Osteoblast (primary cell): ENCODE results near the gene CD163. TPM values are rescaled to one million over a fixed set of nuclear protein-coding genes. Genes with fewer than 3 reads are reported as not detected.

Experiments used
- DNase-seq: peaks from one replicate; pipeline ENCODE4 v3.0.0; 2011; ENCODE audit warnings: low spot score, mixed read lengths; ENCODE audit not compliant: insufficient read length; ENCODE audit errors: missing footprints
- H2AFZ ChIP-seq: 2 replicates; pipeline ENCODE4 v1.6.0; 2011; ENCODE audit warnings: mild to moderate bottlenecking, low read length
- H3K27ac ChIP-seq: 2 replicates; pipeline ENCODE4 v1.5.1; 2011; ENCODE audit warnings: mild to moderate bottlenecking, low read depth, low read length, moderate library complexity
- H3K27me3 ChIP-seq: 2 replicates; pipeline ENCODE4 v1.6.0; 2012; ENCODE audit warnings: mild to moderate bottlenecking, control low read depth, inconsistent platforms, low read length, moderate library complexity; ENCODE audit not compliant: insufficient read depth
- H3K36me3 ChIP-seq: 2 replicates; pipeline ENCODE4 v1.5.1; 2011; ENCODE audit warnings: mild to moderate bottlenecking, low read length, control low read depth, moderate library complexity; ENCODE audit not compliant: insufficient read depth
- H3K4me1 ChIP-seq: 2 replicates; pipeline ENCODE4 v1.5.1; 2011; ENCODE audit warnings: mild to moderate bottlenecking, low read length, control low read depth, moderate library complexity; ENCODE audit not compliant: insufficient read depth
- H3K4me2 ChIP-seq: 2 replicates; pipeline ENCODE4 v1.6.0; 2011; ENCODE audit warnings: mild to moderate bottlenecking, low read length; ENCODE audit not compliant: insufficient read depth
- H3K4me3 ChIP-seq: fragments of 200-600 bp; sonication (generic); 3 replicates; pipeline ENCODE4 v1.5.1; 2012; ENCODE audit warnings: mild to moderate bottlenecking, low read length, inconsistent platforms; ENCODE audit not compliant: insufficient read depth
- H3K79me2 ChIP-seq: 2 replicates; pipeline ENCODE4 v1.6.0; 2012; ENCODE audit warnings: mild to moderate bottlenecking, low read length, control low read depth, inconsistent platforms; ENCODE audit not compliant: insufficient read depth
- H3K9me3 ChIP-seq: 2 replicates; pipeline ENCODE4 v1.5.1; 2011; ENCODE audit warnings: low read depth, low read length, control low read depth
- H4K20me1 ChIP-seq: 2 replicates; pipeline ENCODE4 v1.6.0; 2012; ENCODE audit warnings: mild to moderate bottlenecking, low read length, control low read depth; ENCODE audit not compliant: insufficient read depth
- total RNA-seq: library from RNA; depleted of rRNA; stranded (reverse); fragments of >200 nt; gene quantifications from 2 replicates; pipeline ENCODE4 v1.2.3, GENCODE V29; 2012
- TF ChIP-seq, protein P1 (sequence below): IDR thresholded peaks from 2 replicates; pipeline ENCODE4 v1.5.1; 2011; ENCODE audit warnings: mild to moderate bottlenecking, low read depth, low read length, moderate library complexity; ENCODE audit errors: extremely low read depth

The CD163 gene
- total RNA-seq, 1 donor = under 0.01 TPM

DNA sequence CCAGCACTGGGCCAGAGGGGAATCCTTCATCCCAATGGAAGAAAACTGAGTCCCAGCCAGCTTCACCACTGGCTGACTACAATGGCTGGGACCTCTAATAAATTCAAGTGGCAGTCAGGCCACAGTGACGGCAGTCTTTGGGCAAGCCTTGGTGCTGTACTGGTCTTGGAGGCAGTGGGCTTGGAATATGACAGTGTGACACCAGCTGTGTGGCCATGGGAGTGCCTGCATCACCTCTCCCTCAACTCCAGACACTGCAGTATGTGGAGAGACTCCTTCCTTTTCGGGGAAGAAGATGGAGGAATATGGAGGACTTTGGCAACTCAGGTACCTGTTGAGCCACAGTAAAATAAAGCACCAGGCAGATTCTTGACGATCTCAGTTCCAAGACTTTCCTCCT, 43.6 kb downstream of the CD163 start:
- H3K36me3 ChIP-seq = no peaks in the 10 kb centered on the region
- no peak overlapping the region for H2AFZ ChIP-seq
- TF ChIP-seq, protein P1, sequence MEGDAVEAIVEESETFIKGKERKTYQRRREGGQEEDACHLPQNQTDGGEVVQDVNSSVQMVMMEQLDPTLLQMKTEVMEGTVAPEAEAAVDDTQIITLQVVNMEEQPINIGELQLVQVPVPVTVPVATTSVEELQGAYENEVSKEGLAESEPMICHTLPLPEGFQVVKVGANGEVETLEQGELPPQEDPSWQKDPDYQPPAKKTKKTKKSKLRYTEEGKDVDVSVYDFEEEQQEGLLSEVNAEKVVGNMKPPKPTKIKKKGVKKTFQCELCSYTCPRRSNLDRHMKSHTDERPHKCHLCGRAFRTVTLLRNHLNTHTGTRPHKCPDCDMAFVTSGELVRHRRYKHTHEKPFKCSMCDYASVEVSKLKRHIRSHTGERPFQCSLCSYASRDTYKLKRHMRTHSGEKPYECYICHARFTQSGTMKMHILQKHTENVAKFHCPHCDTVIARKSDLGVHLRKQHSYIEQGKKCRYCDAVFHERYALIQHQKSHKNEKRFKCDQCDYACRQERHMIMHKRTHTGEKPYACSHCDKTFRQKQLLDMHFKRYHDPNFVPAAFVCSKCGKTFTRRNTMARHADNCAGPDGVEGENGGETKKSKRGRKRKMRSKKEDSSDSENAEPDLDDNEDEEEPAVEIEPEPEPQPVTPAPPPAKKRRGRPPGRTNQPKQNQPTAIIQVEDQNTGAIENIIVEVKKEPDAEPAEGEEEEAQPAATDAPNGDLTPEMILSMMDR = no peak
- no peaks in the 10 kb centered on the region for H3K9me3 ChIP-seq
- no peaks in the 10 kb centered on the region for H3K4me1 ChIP-seq
- H4K20me1 ChIP-seq = no peaks in the 10 kb centered on the region
- H3K4me3 ChIP-seq = no peak overlapping the region
- H3K27ac ChIP-seq = no peak overlapping the region
- no peak overlapping the region for H3K4me2 ChIP-seq
- no peak for DNase-seq
- H3K79me2 ChIP-seq = no peaks in the 10 kb centered on the region
- H3K27me3 ChIP-seq = no peaks in the 10 kb centered on the region

DNA sequence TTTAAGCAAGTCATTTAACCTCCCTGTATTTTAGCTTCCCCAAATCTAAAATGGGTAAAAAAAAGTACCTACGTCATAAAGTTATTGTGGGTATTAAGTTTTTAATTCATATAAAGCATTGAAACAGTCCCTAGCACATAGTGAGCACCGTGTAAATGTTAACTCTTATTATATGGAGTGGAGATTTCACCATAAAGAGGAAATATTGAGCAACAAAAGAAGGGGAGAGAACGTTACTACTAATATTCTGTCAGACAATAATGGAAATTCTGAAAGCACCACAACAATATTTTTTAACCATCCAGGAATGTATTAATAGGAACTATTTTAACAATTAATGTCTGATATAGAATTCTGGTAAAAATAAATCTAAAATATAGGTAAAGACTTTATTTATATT, 51.8 kb downstream of the CD163 start:
- H4K20me1 ChIP-seq = no peaks in the 10 kb centered on the region
- no peak overlapping the region for H2AFZ ChIP-seq
- H3K27me3 ChIP-seq = no peaks in the 10 kb centered on the region
- H3K4me3 ChIP-seq = no peak overlapping the region
- H3K27ac ChIP-seq = no peak overlapping the region
- no peak overlapping the region for H3K4me2 ChIP-seq
- H3K79me2 ChIP-seq = no peaks in the 10 kb centered on the region
- no peaks in the 10 kb centered on the region for H3K9me3 ChIP-seq
- TF ChIP-seq, protein P1 = no peak
- no peaks in the 10 kb centered on the region for H3K4me1 ChIP-seq
- DNase-seq = no peak
- H3K36me3 ChIP-seq = no peaks in the 10 kb centered on the region

DNA sequence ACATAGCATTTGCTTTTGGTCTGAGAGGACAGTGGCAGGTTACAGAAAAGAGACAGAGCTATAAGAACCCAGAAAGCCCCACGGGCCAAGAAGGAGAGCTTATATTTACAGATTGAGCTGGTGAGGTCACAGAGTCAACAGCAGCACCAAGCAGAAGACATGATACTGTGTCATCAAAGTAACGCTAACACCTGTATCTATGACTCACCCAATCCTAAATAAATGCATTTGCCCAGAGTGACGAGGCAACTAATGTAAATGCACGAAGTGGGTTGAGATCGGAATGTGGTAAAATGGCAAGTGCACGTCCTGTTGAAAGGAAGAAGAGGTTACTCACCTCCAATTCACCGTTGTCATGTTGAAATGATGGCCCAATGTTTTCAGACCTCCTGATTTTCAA, 52.9 kb downstream of the CD163 start:
- no peak overlapping the region for H3K27ac ChIP-seq
- no peaks in the 10 kb centered on the region for H3K36me3 ChIP-seq
- no peak overlapping the region for H3K4me2 ChIP-seq
- H3K4me1 ChIP-seq = no peaks in the 10 kb centered on the region
- H4K20me1 ChIP-seq = no peaks in the 10 kb centered on the region
- no peak for DNase-seq
- H3K27me3 ChIP-seq = no peaks in the 10 kb centered on the region
- H3K4me3 ChIP-seq = no peak overlapping the region
- TF ChIP-seq, protein P1 = no peak
- no peaks in the 10 kb centered on the region for H3K79me2 ChIP-seq
- H3K9me3 ChIP-seq = no peaks in the 10 kb centered on the region
- no peak overlapping the region for H2AFZ ChIP-seq

DNA sequence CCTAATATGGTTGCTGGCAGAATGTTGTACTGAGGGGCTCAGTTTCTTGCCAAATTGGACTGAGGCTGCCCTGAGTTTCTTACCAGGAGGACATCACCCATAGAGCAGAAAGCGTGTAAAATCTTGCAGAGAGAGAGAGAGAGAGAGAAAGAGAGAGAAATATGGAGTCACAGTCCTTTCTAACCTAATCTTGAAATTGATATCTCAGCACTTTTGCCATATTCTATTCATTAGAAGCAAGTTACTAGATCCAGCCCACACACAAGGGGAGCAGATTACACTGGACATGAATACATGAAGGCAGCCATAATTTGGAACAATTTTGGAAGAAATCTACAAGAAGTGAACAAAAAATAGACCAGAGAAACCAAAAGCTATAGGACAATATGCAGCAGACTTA, 55.5 kb downstream of the CD163 start:
- Histone ChIP-seq H3K79me2 (no peaks in the 10 kb centered on the region), H3K9me3 (no peaks in the 10 kb centered on the region), H3K27ac (no peak overlapping the region), H3K4me3 (no peak overlapping the region), H3K27me3 (no peaks in the 10 kb centered on the region), H2AFZ (no peak overlapping the region), H3K4me2 (no peak overlapping the region), H4K20me1 (no peaks in the 10 kb centered on the region), H3K36me3 (no peaks in the 10 kb centered on the region), H3K4me1 (no peaks in the 10 kb centered on the region)
- no peak for DNase-seq
- TF ChIP-seq, protein P1 = no peak
